HFFc6 (cell line): ENCODE measurements around the gene RGS13. TPM values are rescaled to one million over a fixed set of nuclear protein-coding genes. Genes with fewer than 3 reads are reported as not detected.
A peak's percentile ranks its signal among the peaks of the same experiment; 100 is the strongest.

Experiments
- DNase-seq: peaks from one replicate; pipeline ENCODE4 v3.0.0-alpha.2; 2018
- H3K27ac Mint-ChIP-seq: 2 replicates; pipeline ENCODE4 v1.8.0; 2020; ENCODE audit warnings: mild to moderate bottlenecking, mixed read lengths
- H3K27me3 Mint-ChIP-seq: 2 replicates; pipeline ENCODE4 v1.8.0; 2021; ENCODE audit warnings: mild to moderate bottlenecking, moderate library complexity, mixed read lengths; ENCODE audit not compliant: insufficient read depth
- H3K36me3 Mint-ChIP-seq: 2 replicates; pipeline ENCODE4 v1.8.0; 2021; ENCODE audit warnings: low read depth, mixed read lengths
- H3K4me1 Mint-ChIP-seq: 2 replicates; pipeline ENCODE4 v1.8.0; 2020; ENCODE audit warnings: low read depth, mixed read lengths
- H3K4me3 Mint-ChIP-seq: 2 replicates; pipeline ENCODE4 v1.8.0; 2020; ENCODE audit warnings: mild to moderate bottlenecking, moderate library complexity, mixed read lengths
- H3K9me3 Mint-ChIP-seq: 2 replicates; pipeline ENCODE4 v1.8.0; 2020; ENCODE audit warnings: mild to moderate bottlenecking, mixed read lengths
- total RNA-seq, 6 experiments: library from RNA; stranded (reverse); fragmentation: NEBNext Ultra II Directional; extraction: Animal tissue kit (Norgen Biotek cat#: 25700); gene quantifications; 2 replicates in 1 of 6; 3 replicates in 5 of 6; pipeline ENCODE4 v1.2.3, GENCODE V29; 2021
- TF ChIP-seq, protein P1 (sequence below): fragments of 200-600 bp; sonication (generic); IDR thresholded peaks from 2 replicates; pipeline ENCODE4 v1.5.0; 2021; ENCODE audit warnings: antibody characterized with exemption, mild to moderate bottlenecking

The RGS13 gene
- total RNA-seq, 6 experiments from 2014 or later, result not detected

DNA sequence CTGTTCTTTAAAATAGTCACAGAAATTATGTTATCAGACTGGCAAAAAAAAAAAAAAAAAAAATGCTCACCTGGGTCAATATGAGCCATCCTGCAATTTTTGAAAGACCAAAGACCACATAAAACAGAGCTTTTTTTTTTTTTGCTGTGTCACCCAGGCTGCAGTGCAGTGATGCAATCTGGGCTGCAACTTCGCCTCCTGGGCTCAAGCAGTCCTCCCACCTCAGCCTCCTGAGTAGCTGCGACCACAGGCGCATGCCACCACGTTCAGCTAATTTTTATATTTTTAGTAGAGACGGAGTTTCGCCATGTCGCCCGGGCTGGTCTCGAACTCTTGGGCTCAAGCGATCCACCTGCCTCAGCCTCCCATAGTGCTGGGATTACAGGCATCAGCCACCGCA is 62.8 kb downstream of the RGS13 start:
- no peaks in the 10 kb centered on the region for H3K9me3 Mint-ChIP-seq
- H3K4me3 Mint-ChIP-seq, result no peak overlapping the region
- peaks cover 1% of the 10 kb centered on the region; the same call in 1 of the 2 replicates for H3K27me3 Mint-ChIP-seq
- no peak overlapping the region for H3K27ac Mint-ChIP-seq
- DNase-seq, result no peak
- H3K36me3 Mint-ChIP-seq, result peaks cover 4% of the 10 kb centered on the region; the same call in 1 of the 2 replicates
- H3K4me1 Mint-ChIP-seq, result no peaks in the 10 kb centered on the region; the same call in 1 of the 2 replicates
- TF ChIP-seq, protein P1, sequence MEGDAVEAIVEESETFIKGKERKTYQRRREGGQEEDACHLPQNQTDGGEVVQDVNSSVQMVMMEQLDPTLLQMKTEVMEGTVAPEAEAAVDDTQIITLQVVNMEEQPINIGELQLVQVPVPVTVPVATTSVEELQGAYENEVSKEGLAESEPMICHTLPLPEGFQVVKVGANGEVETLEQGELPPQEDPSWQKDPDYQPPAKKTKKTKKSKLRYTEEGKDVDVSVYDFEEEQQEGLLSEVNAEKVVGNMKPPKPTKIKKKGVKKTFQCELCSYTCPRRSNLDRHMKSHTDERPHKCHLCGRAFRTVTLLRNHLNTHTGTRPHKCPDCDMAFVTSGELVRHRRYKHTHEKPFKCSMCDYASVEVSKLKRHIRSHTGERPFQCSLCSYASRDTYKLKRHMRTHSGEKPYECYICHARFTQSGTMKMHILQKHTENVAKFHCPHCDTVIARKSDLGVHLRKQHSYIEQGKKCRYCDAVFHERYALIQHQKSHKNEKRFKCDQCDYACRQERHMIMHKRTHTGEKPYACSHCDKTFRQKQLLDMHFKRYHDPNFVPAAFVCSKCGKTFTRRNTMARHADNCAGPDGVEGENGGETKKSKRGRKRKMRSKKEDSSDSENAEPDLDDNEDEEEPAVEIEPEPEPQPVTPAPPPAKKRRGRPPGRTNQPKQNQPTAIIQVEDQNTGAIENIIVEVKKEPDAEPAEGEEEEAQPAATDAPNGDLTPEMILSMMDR, result no peak

DNA sequence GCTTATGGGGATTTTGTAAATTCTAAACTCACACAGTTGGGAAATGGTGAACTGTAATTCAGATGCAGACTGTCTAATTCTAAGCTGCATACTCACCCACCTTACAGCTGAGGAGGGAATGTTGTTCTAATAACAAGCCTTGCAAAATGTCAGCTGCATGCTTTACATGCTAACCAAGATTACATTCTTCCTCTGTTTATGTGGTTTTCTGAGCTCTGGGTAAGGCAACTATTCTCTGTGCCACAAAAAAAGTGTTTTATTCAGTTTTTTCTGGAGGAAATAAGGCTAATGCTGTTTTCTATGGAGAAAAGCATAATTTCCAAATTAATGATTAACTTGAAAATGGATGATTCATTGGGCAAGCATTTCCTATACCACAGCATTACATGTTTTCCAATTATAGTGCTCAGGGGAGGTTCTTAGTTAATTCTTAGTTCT is 64.9 kb downstream of the RGS13 start:
- DNase-seq, result peak; percentile 89
- H3K36me3 Mint-ChIP-seq, result no peaks in the 10 kb centered on the region
- H3K27me3 Mint-ChIP-seq, result peaks cover 3% of the 10 kb centered on the region; the same call in 1 of the 2 replicates
- H3K4me3 Mint-ChIP-seq, result peak overlapping the region; percentile 42
- no peaks in the 10 kb centered on the region for H3K9me3 Mint-ChIP-seq
- TF ChIP-seq, protein P1, result no peak
- no peaks in the 10 kb centered on the region; the same call in 1 of the 2 replicates for H3K4me1 Mint-ChIP-seq
- peak overlapping the region; percentile 76 for H3K27ac Mint-ChIP-seq

GRCh38 chr1:192702212-192702902 is 66.4 kb downstream of the RGS13 start:
- no peaks in the 10 kb centered on the region for H3K36me3 Mint-ChIP-seq
- peak overlapping the region; percentile 34 for H3K4me3 Mint-ChIP-seq
- H3K9me3 Mint-ChIP-seq, result no peaks in the 10 kb centered on the region
- peak overlapping the region; percentile 52 for H3K27ac Mint-ChIP-seq
- no peaks in the 10 kb centered on the region; the same call in 1 of the 2 replicates for H3K4me1 Mint-ChIP-seq
- TF ChIP-seq, protein P1, result no peak
- DNase-seq, result peak; percentile 82
- peaks cover 3% of the 10 kb centered on the region; the same call in 1 of the 2 replicates for H3K27me3 Mint-ChIP-seq

DNA sequence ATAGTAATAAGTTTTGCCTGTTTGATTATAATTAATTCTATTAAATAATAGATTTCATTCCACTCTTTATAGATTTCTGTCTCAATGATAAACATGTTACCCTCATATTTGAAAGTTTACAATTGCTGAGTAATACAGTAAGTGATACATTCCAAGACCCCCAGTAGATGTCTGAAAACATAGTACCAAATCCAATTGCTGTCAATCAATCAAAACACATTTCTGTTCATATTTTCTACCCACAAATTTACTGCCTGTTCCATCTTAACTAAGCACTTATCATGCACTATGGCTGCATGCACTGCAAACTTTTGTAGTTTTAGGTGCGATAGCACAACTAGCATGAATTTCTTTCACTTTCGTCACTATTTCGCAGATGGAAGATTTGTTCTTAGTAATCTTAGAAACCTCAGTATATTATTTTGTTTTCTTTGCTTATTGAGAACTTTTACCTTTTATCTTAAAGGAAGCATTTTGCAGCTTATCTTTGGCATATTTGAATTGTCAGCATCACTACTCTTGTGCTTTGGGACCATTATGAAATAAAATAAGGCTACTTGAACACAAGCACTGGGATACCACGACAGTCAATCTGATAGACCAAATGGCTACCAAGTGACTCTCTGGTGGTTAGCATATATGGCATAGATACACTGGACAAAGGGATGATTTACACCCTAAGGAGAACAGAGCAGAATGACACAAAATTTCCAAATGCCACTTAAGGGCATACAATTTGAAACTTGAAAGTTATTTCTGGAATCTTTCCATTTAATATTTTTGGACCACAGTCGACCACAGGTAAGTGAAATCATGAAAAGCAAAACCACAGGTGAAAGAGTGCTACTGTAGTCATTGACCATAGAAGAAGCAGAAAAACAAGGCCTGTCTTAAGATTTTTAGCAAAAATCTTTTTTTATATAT is 67.6 kb downstream of the RGS13 start:
- Mint-ChIP-seq H3K4me3 (no peak overlapping the region), H3K36me3 (no peaks in the 10 kb centered on the region), H3K27me3 (peaks cover 3% of the 10 kb centered on the region; the same call in 1 of the 2 replicates), H3K4me1 (no peaks in the 10 kb centered on the region; the same call in 1 of the 2 replicates), H3K27ac (no peak overlapping the region), H3K9me3 (no peaks in the 10 kb centered on the region)
- TF ChIP-seq, protein P1, result no peak
- DNase-seq, result no peak

GRCh38 chr1:192705510-192705909 is 69.6 kb downstream of the RGS13 start:
- H3K36me3 Mint-ChIP-seq, result no peaks in the 10 kb centered on the region
- no peaks in the 10 kb centered on the region for H3K9me3 Mint-ChIP-seq
- no peak for DNase-seq
- H3K4me3 Mint-ChIP-seq, result no peak overlapping the region
- peaks cover 3% of the 10 kb centered on the region; the same call in 1 of the 2 replicates for H3K27me3 Mint-ChIP-seq
- H3K4me1 Mint-ChIP-seq, result peaks cover 12% of the 10 kb centered on the region
- TF ChIP-seq, protein P1, result no peak
- no peak overlapping the region for H3K27ac Mint-ChIP-seq
